Globus pallidus (tissue), 1 donor: ENCODE results near the gene ADAT3.
"Not testable (repeated sequence)": the region's sequence is repeated elsewhere in the genome, so short reads cannot be mapped to it uniquely, and the experiment has no call there.

Experiments
- DNase-seq: peaks from one replicate; pipeline ENCODE4 v3.0.0-alpha.2; 2015; ENCODE audit warnings: low spot score

The ADAT3 gene

DNA sequence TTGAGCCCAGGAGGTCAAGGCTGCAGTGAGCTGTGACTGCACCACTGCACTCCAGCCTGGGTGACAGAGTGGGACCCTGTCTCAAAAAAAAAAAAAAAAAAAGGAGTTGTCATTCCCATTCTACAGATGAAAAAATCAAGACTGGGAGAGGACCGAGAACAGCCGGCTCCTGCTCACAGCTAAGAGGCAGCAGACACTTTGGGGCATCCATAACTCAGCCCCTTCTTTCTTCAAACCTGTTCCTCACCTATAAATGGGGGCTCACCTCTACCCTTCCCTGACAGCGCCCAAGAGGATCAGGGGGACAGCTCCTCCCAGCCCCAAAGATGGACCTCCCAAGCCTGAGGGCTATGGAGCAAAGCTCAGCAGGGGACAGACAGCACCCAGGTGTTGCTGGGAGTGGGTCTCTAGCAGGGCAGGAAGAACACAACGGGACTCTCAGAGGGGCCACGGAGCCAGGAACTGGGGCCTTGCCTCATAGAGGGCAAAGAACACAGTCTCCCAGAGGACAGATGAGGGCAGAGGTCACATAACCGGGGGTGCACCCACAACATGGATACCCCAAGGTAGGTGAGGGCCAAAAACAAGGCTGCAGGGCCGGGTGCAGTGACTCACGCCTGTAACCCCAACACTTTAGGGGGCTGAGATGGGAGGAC is 38.4 kb upstream of the ADAT3 start:
- no peak for DNase-seq

GRCh38 chr19:1867349-1867724 is 37.9 kb upstream of the ADAT3 start:
- DNase-seq = no peak

- no peak for DNase-seq
Observed at GRCh38 chr19:1868971-1869370, 36.2 kb upstream of the ADAT3 start.

GRCh38 chr19:1871140-1871597 is 34.0 kb upstream of the ADAT3 start:
- no peak for DNase-seq

DNA sequence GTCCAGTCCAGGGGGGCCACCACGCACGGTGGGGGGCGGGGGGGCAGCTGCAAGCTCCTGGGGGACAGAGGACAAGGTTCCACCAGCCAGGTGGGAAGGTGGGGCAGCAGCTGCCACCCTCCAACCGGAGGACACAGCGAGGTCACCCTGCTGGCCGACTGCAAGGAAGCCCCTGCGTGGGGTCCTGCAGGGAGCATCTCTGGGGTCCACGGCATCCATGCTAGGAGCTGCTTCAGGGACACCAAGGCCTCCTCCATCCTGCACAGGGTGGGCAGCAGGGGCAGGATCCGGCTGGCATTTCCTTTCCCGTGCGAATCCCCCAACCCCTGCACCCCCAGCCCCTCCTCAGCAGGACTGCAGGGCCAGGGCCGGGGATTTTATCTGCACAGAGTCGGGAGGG is 33.6 kb upstream of the ADAT3 start:
- no peak for DNase-seq

GRCh38 chr19:1872807-1873523 is 32.2 kb upstream of the ADAT3 start:
- no peak for DNase-seq

DNA sequence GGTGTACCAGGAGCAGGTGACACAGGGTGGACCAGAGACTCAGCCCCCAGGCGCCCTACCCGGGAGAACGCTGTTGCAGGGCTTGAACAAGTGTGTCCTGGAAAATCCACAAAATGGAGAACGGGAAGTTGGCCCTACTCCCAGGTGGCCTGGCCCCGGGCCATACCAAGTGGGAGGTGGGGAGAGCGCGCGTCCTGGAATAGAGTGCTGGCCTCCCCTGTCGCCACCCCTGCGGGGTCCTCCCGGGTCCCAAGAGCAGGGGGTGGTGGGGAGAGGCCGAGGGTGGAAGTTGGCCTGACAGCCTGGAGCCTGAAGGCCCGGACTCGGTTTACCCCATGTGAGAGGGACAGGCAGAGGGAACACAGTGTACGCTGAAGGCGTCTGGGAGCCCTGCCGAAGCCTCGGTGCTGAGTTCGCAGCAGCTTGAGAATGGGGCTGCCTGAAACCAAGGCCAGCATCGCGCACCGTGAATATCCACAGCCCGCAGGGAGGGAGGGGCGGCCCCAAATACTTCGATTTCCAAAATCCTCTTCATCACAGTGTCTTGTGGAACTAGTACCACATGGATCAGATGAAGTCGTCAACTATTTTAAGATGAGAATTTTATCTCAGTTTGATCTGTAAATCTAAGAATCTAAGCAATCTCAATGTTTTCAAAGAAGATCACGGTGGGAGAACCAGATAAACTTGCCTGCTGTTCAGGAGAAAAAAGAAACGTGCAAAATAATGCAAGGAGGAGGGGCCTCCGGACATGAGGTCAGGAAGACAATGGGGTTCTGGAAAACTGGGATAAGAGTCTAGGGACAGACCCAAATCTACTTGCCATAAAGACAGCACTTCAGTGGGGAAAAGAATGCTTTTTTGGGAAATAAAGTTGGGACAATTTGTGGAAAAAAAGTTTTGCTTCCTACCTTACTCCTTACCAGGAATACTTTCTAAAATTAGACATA is 31.4 kb upstream of the ADAT3 start:
- DNase-seq = no peak

GRCh38 chr19:1874554-1875185 is 30.5 kb upstream of the ADAT3 start:
- DNase-seq = no peak

DNA sequence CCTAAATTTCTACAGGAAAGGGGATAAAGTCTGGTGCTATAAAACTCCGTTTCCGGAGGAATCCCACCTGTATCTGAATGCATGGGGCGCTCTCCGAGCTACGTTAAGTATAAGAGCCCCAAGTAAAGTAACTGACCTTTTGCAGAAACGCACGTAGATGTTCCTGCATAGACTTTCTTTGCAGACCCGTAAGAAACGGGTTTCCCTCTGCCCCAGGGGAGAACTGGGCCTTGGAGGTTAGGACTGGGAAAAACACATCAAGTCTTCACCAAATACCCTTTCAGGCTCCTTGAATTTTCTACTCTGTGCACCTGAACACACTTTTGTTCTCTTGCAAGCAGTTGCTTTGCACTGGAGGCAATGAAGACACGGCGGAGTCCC is 29.9 kb upstream of the ADAT3 start:
- DNase-seq = not testable (repeated sequence)

DNA sequence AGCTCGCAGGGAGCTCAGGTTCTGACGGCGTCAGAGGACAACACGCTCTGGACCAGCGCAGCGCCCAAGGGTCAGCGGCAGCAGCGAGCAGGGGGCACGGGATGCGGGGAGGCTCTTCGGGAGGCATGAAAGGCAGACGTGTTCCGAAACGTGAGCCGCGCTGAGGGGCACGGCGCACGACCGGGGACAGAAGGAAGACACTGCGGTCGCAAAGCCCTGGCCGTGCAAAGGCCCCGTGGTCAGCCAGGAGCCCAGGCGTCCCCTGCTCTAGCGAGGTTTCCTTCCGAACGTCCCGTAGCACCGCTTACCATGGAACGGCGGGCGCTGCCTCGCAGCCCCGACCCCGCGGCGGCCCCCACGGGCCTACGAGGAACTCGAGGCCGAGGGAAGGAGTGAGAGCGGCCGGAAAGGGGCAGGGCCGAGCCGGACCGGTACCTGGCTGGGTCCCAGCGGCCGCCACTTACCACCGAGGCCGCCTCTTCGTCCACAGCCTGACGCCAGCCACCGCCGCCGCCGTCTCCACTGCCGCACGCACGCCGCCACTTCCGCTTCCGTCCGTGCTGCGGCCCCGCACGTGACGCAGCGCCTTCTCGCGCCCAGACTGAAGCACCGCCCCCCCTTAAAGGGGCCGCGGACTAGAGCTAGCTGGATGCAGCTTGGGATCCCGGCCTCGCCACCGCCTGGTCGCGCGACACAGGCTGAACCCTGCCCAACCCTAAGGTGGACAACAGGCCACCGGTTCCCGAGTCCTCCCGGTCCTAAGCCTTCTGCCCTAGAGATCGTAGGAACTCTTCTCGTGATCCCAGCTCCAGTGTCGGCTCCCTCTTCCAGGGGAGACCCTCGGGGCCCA is 29.3 kb upstream of the ADAT3 start:
- DNase-seq = peak; percentile 93

- DNase-seq = not testable (repeated sequence)
Observed at GRCh38 chr19:1876496-1877279, 28.5 kb upstream of the ADAT3 start.

GRCh38 chr19:1877280-1877660 is 27.9 kb upstream of the ADAT3 start:
- DNase-seq = not testable (repeated sequence)

DNA sequence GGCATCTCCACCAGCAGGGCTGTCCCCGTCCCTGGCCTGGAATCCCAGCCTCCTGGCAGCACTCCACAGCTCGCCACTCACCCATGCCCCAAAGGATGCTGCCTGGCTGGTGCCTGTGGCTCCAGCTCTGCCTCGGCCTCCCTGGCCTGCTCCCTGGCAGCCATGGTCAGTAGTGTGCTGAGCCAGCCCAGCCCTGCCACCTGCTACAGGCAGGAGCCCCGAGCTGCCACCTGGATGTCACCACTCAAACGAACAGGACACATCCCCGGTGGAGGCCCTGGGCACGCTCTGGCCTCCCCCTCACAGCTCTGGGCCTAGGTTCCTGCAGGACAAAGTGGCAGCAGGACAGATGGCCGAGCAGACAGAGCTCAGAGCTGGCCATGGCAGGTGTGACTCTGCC is 26.6 kb upstream of the ADAT3 start:
- DNase-seq = not testable (repeated sequence)

DNA sequence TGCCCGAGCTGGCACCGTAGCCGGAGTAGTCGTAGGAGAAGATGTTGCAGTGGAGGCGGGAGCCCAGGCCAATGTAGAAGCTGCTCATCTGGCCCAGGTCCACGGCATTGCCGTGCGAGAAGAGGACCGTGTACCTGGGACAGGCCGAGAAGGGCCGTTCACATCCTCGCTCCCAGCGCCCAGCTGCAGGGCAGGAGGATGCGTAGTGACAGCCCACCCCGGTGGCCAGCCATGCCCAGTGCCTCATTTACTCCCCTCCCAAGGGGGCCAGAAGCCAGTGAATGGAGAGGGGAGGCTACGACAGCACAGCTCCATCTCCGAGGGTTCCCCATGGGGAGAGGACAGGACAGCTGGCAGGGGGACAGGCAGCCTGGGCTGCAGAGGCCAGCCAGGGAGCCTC is 25.2 kb upstream of the ADAT3 start:
- not testable (repeated sequence) for DNase-seq

GRCh38 chr19:1880611-1881392 is 24.4 kb upstream of the ADAT3 start:
- no peak for DNase-seq

DNA sequence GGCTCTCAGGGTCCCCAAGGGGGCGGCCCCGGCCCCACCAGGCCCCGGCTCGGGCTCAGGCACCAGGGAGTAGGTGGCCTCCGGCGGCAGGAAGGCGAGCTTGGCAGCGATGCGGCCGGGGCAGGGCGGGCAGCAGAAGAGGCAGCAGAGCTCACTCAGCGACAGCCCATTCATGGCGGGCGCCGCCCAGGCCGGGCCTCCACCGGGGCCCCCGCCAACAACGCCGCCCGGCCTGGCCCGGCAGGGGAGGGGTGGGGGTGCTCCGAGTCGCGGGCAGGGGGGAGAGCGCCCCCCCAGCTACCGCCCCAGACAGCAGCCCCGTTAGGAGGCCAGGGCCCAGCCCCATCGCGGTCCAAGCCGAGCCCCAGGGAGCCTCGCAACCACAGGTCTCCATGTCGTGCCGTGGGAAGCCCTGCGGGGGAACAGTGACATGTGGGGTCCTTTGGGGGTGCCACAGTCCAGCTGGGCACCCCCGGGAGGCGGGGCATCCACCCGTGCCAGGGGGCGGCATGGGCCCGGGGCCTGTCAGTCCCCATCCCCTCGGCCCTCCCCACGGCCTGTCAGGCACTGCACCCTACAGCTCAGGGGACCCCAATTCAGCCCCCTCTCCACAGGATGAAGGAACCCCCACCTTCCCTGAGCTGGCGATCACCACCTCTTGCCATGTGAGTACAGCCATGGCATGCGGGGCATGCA is 23.7 kb upstream of the ADAT3 start:
- DNase-seq = not testable (repeated sequence)

- DNase-seq = peak; percentile 82
Observed at GRCh38 chr19:1882089-1882785, 23.0 kb upstream of the ADAT3 start.
